ENCODE measurements around the gene RSU1.

RSU1 gene

GRCh38 chr10:16728266-16728665 is 89.0 kb downstream of the RSU1 start:
- Mint-ChIP-seq H3K9me3 (peaks cover 18% of the 10 kb centered on the region), H3K27ac (no peak overlapping the region), H3K36me3 (ENCODE audit: low read depth) (peaks cover 53% of the 10 kb centered on the region), H3K4me3 (no peak overlapping the region), H3K27me3 (ENCODE audit: low read depth) (no peaks in the 10 kb centered on the region), H3K4me1 (ENCODE audit: low read depth) (peaks cover 15% of the 10 kb centered on the region)
- DNase-seq (ENCODE audit: low spot score) = no peak

- no peak overlapping the region for H3K4me3 Mint-ChIP-seq
- no peak for DNase-seq (ENCODE audit: low spot score)
- peaks cover 18% of the 10 kb centered on the region for H3K9me3 Mint-ChIP-seq
- no peaks in the 10 kb centered on the region for H3K27me3 Mint-ChIP-seq (ENCODE audit: low read depth)
- H3K27ac Mint-ChIP-seq = no peak overlapping the region
- H3K36me3 Mint-ChIP-seq (ENCODE audit: low read depth) = peaks cover 53% of the 10 kb centered on the region
- H3K4me1 Mint-ChIP-seq (ENCODE audit: low read depth) = peaks cover 15% of the 10 kb centered on the region
Observed at GRCh38 chr10:16727666-16728065, 89.6 kb downstream of the RSU1 start.

- H3K4me3 Mint-ChIP-seq = no peak overlapping the region
- H3K27me3 Mint-ChIP-seq (ENCODE audit: low read depth) = no peaks in the 10 kb centered on the region
- H3K36me3 Mint-ChIP-seq (ENCODE audit: low read depth) = peaks cover 38% of the 10 kb centered on the region
- H3K4me1 Mint-ChIP-seq (ENCODE audit: low read depth) = peaks cover 11% of the 10 kb centered on the region
- DNase-seq (ENCODE audit: low spot score) = no peak
- H3K9me3 Mint-ChIP-seq = peaks cover 16% of the 10 kb centered on the region
- H3K27ac Mint-ChIP-seq = no peak overlapping the region
Observed at GRCh38 chr10:16724509-16724908, 92.7 kb downstream of the RSU1 start.

GRCh38 chr10:16720812-16721211 is 96.4 kb downstream of the RSU1 start:
- H3K4me3 Mint-ChIP-seq = no peak overlapping the region
- no peaks in the 10 kb centered on the region for H3K4me1 Mint-ChIP-seq (ENCODE audit: low read depth)
- H3K9me3 Mint-ChIP-seq = peaks cover 5% of the 10 kb centered on the region
- peaks cover 13% of the 10 kb centered on the region for H3K36me3 Mint-ChIP-seq (ENCODE audit: low read depth)
- H3K27ac Mint-ChIP-seq = no peak overlapping the region
- no peak for DNase-seq (ENCODE audit: low spot score)
- H3K27me3 Mint-ChIP-seq (ENCODE audit: low read depth) = no peaks in the 10 kb centered on the region

- Mint-ChIP-seq H3K4me1 (ENCODE audit: low read depth) (no peaks in the 10 kb centered on the region), H3K36me3 (ENCODE audit: low read depth) (peaks cover 27% of the 10 kb centered on the region), H3K4me3 (no peak overlapping the region), H3K27ac (no peak overlapping the region), H3K9me3 (peaks cover 31% of the 10 kb centered on the region), H3K27me3 (ENCODE audit: low read depth) (no peaks in the 10 kb centered on the region)
- no peak for DNase-seq (ENCODE audit: low spot score)
Observed at GRCh38 chr10:16717622-16718395, 99.4 kb downstream of the RSU1 start.

- Mint-ChIP-seq H3K27ac (no peak overlapping the region), H3K4me1 (ENCODE audit: low read depth) (peaks cover 9% of the 10 kb centered on the region), H3K36me3 (ENCODE audit: low read depth) (peaks cover 28% of the 10 kb centered on the region), H3K4me3 (no peak overlapping the region), H3K9me3 (peaks cover 49% of the 10 kb centered on the region), H3K27me3 (ENCODE audit: low read depth) (no peaks in the 10 kb centered on the region)
- DNase-seq (ENCODE audit: low spot score) = no peak
Observed at GRCh38 chr10:16716051-16716450, 101.2 kb downstream of the RSU1 start.

- Mint-ChIP-seq H3K9me3 (peaks cover 52% of the 10 kb centered on the region), H3K27ac (no peak overlapping the region), H3K36me3 (ENCODE audit: low read depth) (peaks cover 23% of the 10 kb centered on the region), H3K4me1 (ENCODE audit: low read depth) (peaks cover 9% of the 10 kb centered on the region), H3K27me3 (ENCODE audit: low read depth) (no peaks in the 10 kb centered on the region), H3K4me3 (no peak overlapping the region)
- no peak for DNase-seq (ENCODE audit: low spot score)
Observed at GRCh38 chr10:16713290-16713689, 103.9 kb downstream of the RSU1 start.

GRCh38 chr10:16712883-16713282 is 104.3 kb downstream of the RSU1 start:
- Mint-ChIP-seq H3K27ac (no peak overlapping the region), H3K4me3 (no peak overlapping the region), H3K9me3 (peaks cover 52% of the 10 kb centered on the region), H3K27me3 (ENCODE audit: low read depth) (no peaks in the 10 kb centered on the region), H3K4me1 (ENCODE audit: low read depth) (peaks cover 9% of the 10 kb centered on the region), H3K36me3 (ENCODE audit: low read depth) (peaks cover 23% of the 10 kb centered on the region)
- no peak for DNase-seq (ENCODE audit: low spot score)

GRCh38 chr10:16700331-16700730 is 116.9 kb downstream of the RSU1 start:
- Mint-ChIP-seq H3K4me1 (ENCODE audit: low read depth) (no peaks in the 10 kb centered on the region), H3K36me3 (ENCODE audit: low read depth) (no peaks in the 10 kb centered on the region), H3K4me3 (no peak overlapping the region), H3K27ac (no peak overlapping the region), H3K27me3 (ENCODE audit: low read depth) (no peaks in the 10 kb centered on the region), H3K9me3 (no peaks in the 10 kb centered on the region)
- DNase-seq (ENCODE audit: low spot score) = no peak

GRCh38 chr10:16699435-16700057 is 117.7 kb downstream of the RSU1 start:
- no peaks in the 10 kb centered on the region for H3K9me3 Mint-ChIP-seq
- no peak overlapping the region for H3K4me3 Mint-ChIP-seq
- H3K27me3 Mint-ChIP-seq (ENCODE audit: low read depth) = no peaks in the 10 kb centered on the region
- no peaks in the 10 kb centered on the region for H3K4me1 Mint-ChIP-seq (ENCODE audit: low read depth)
- DNase-seq (ENCODE audit: low spot score) = no peak
- H3K36me3 Mint-ChIP-seq (ENCODE audit: low read depth) = no peaks in the 10 kb centered on the region
- no peak overlapping the region for H3K27ac Mint-ChIP-seq

- Mint-ChIP-seq H3K36me3 (ENCODE audit: low read depth) (peaks cover 2% of the 10 kb centered on the region), H3K27me3 (ENCODE audit: low read depth) (no peaks in the 10 kb centered on the region), H3K9me3 (no peaks in the 10 kb centered on the region), H3K4me1 (ENCODE audit: low read depth) (no peaks in the 10 kb centered on the region), H3K4me3 (no peak overlapping the region), H3K27ac (no peak overlapping the region)
- no peak for DNase-seq (ENCODE audit: low spot score)
Observed at GRCh38 chr10:16698461-16698860, 118.8 kb downstream of the RSU1 start.

GRCh38 chr10:16690417-16690816 is 126.8 kb downstream of the RSU1 start:
- peaks cover 2% of the 10 kb centered on the region for H3K36me3 Mint-ChIP-seq (ENCODE audit: low read depth)

GRCh38 chr10:16689696-16690095 is 127.5 kb downstream of the RSU1 start:
- Mint-ChIP-seq H3K4me1 (ENCODE audit: low read depth) (no peaks in the 10 kb centered on the region), H3K9me3 (no peaks in the 10 kb centered on the region), H3K4me3 (no peak overlapping the region), H3K27me3 (ENCODE audit: low read depth) (no peaks in the 10 kb centered on the region), H3K36me3 (ENCODE audit: low read depth) (peaks cover 2% of the 10 kb centered on the region), H3K27ac (no peak overlapping the region)
- no peak for DNase-seq (ENCODE audit: low spot score)

More at GRCh38 chr10:16690417-16690816, 126.8 kb downstream of the RSU1 start:
- H3K9me3 Mint-ChIP-seq = no peaks in the 10 kb centered on the region
- no peak overlapping the region for H3K27ac Mint-ChIP-seq
- H3K4me1 Mint-ChIP-seq (ENCODE audit: low read depth) = no peaks in the 10 kb centered on the region
- DNase-seq (ENCODE audit: low spot score) = no peak
- no peaks in the 10 kb centered on the region for H3K27me3 Mint-ChIP-seq (ENCODE audit: low read depth)
- no peak overlapping the region for H3K4me3 Mint-ChIP-seq

- Mint-ChIP-seq H3K9me3 (no peaks in the 10 kb centered on the region), H3K4me1 (ENCODE audit: low read depth) (no peaks in the 10 kb centered on the region), H3K4me3 (no peak overlapping the region), H3K27me3 (ENCODE audit: low read depth) (no peaks in the 10 kb centered on the region), H3K27ac (no peak overlapping the region), H3K36me3 (ENCODE audit: low read depth) (peaks cover 2% of the 10 kb centered on the region)
- no peak for DNase-seq (ENCODE audit: low spot score)
Observed at GRCh38 chr10:16689227-16689626, 128.0 kb downstream of the RSU1 start.

Data from T-helper 2 cell treated with Interferon-gamma antibody and Interleukin-4, amounts not matched to agents 5 μg/mL and 100 μg/mL, for 36 hours (primary cell).